ENCODE data around the gene HOMER2. TPM values are rescaled to one million over a fixed set of nuclear protein-coding genes. Genes with fewer than 3 reads are reported as not detected.

Gene HOMER2
- total RNA-seq, 1 donor from 2014 or later: 12.2 TPM

DNA sequence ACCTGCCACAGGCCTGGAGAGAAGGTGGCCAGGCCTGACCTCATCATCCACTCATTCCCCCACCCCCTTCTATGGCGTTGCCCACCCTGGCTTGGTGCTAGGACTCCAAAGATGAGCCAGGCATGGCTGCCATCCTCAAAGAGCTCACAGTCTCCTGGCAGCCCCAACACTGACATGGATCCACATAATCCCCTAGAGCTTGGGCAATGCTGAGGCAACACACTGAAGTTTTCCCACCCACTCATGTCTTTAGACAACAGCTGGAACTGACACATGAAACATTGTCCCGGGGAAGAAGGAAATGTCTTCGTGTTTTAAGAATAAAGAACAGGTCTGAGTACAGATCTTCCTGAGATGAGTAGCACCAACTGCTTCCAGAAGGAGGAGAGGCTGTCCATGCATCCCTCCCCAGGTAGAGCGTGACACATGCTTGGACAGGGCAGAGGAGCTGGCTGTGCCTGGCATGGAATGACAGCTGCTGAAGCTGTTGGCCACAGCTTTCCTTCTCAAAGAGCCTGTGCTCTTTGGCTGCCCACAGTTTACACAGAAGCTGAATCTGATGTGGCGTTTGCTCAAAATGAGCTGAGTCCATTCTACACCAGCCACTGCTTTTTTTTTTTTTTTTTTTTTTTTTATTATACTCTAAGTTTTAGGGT, 70.1 kb downstream of the HOMER2 start:
- Mint-ChIP-seq H3K4me1 (ENCODE audit: low read depth, unreplicated experiment) (no peaks in the 10 kb centered on the region), H3K36me3 (ENCODE audit: low read depth, unreplicated experiment) (no peaks in the 10 kb centered on the region), H3K9me3 (ENCODE audit: unreplicated experiment) (no peaks in the 10 kb centered on the region), H3K27me3 (ENCODE audit: low read depth, unreplicated experiment) (peaks cover 2% of the 10 kb centered on the region), H3K27ac (ENCODE audit: unreplicated experiment) (no peak overlapping the region), H3K4me3 (ENCODE audit: unreplicated experiment) (no peak overlapping the region)
- no peak overlapping the region for H3K4me2 ChIP-seq (ENCODE audit: low read length)
- no peak overlapping the region for H2AFZ ChIP-seq (ENCODE audit: low read depth, low read length)
- no peak for FAIRE-seq
- H3K4me1 ChIP-seq (ENCODE audit: insufficient read depth, low read length): no peaks in the 10 kb centered on the region
- no peak overlapping the region for H3K9ac ChIP-seq (ENCODE audit: low read length)
- no peaks in the 10 kb centered on the region for H3K79me2 ChIP-seq (ENCODE audit: insufficient read depth, low read length)
- no peaks in the 10 kb centered on the region for H4K20me1 ChIP-seq (ENCODE audit: insufficient read depth, low read length)
- no peak overlapping the region for H3K4me3 ChIP-seq (ENCODE audit: insufficient read depth, low read depth, low read length)
- no peaks in the 10 kb centered on the region for H3K36me3 ChIP-seq (ENCODE audit: insufficient read depth, low read length)
- DNase-seq (ENCODE audit: low read depth): no peak
- H3K9me3 ChIP-seq (ENCODE audit: insufficient read depth, low read depth, low read length): no peaks in the 10 kb centered on the region
- TF ChIP-seq, protein P1, sequence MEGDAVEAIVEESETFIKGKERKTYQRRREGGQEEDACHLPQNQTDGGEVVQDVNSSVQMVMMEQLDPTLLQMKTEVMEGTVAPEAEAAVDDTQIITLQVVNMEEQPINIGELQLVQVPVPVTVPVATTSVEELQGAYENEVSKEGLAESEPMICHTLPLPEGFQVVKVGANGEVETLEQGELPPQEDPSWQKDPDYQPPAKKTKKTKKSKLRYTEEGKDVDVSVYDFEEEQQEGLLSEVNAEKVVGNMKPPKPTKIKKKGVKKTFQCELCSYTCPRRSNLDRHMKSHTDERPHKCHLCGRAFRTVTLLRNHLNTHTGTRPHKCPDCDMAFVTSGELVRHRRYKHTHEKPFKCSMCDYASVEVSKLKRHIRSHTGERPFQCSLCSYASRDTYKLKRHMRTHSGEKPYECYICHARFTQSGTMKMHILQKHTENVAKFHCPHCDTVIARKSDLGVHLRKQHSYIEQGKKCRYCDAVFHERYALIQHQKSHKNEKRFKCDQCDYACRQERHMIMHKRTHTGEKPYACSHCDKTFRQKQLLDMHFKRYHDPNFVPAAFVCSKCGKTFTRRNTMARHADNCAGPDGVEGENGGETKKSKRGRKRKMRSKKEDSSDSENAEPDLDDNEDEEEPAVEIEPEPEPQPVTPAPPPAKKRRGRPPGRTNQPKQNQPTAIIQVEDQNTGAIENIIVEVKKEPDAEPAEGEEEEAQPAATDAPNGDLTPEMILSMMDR (IDR thresholded peaks at IDR 0.05; ENCODE audit: insufficient read depth, low read depth, low read length): no peak
- no peak for TF ChIP-seq EZH2 (IDR thresholded peaks at IDR 0.05; ENCODE audit: insufficient read depth, low read length)
- no peak overlapping the region for H3K27ac ChIP-seq (ENCODE audit: low read depth, low read length)
- H3K27me3 ChIP-seq (ENCODE audit: insufficient read depth, low read length): no peaks in the 10 kb centered on the region

DNA sequence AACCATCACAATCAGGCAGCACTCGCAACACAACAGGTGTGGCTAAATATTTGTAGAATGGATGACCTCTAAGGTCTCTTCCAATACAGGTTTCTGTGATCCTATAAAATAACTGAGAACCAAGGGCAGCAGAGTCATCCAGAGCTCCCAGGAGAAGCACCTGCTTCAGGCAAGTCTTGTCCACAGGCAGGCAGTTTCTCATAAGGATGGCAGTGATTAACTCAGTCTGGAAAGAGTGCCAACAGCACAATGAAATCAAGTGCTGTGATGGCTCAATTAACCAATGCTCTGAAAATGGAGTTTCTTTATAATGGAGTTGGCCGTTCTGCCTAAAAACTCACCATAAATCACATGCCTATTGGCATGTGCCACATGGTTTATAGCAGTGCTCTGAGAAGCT, 70.8 kb downstream of the HOMER2 start:
- no peak for DNase-seq (ENCODE audit: low read depth)
- Mint-ChIP-seq H3K4me3 (ENCODE audit: unreplicated experiment) (no peak overlapping the region), H3K36me3 (ENCODE audit: low read depth, unreplicated experiment) (no peaks in the 10 kb centered on the region), H3K27ac (ENCODE audit: unreplicated experiment) (no peak overlapping the region), H3K4me1 (ENCODE audit: low read depth, unreplicated experiment) (no peaks in the 10 kb centered on the region), H3K27me3 (ENCODE audit: low read depth, unreplicated experiment) (peaks cover 2% of the 10 kb centered on the region), H3K9me3 (ENCODE audit: unreplicated experiment) (no peaks in the 10 kb centered on the region)
- Histone ChIP-seq H3K9me3 (ENCODE audit: insufficient read depth, low read depth, low read length) (no peaks in the 10 kb centered on the region), H3K36me3 (ENCODE audit: insufficient read depth, low read length) (no peaks in the 10 kb centered on the region), H3K79me2 (ENCODE audit: insufficient read depth, low read length) (no peaks in the 10 kb centered on the region), H3K27me3 (ENCODE audit: insufficient read depth, low read length) (no peaks in the 10 kb centered on the region), H3K4me2 (ENCODE audit: low read length) (no peak overlapping the region), H3K4me3 (ENCODE audit: insufficient read depth, low read depth, low read length) (no peak overlapping the region), H2AFZ (ENCODE audit: low read depth, low read length) (no peak overlapping the region), H3K27ac (ENCODE audit: low read depth, low read length) (no peak overlapping the region), H3K9ac (ENCODE audit: low read length) (no peak overlapping the region), H4K20me1 (ENCODE audit: insufficient read depth, low read length) (no peaks in the 10 kb centered on the region), H3K4me1 (ENCODE audit: insufficient read depth, low read length) (no peaks in the 10 kb centered on the region)
- TF ChIP-seq, protein P1 (IDR thresholded peaks at IDR 0.05; ENCODE audit: insufficient read depth, low read depth, low read length): no peak
- TF ChIP-seq EZH2 (IDR thresholded peaks at IDR 0.05; ENCODE audit: insufficient read depth, low read length): no peak
- FAIRE-seq: no peak

DNA sequence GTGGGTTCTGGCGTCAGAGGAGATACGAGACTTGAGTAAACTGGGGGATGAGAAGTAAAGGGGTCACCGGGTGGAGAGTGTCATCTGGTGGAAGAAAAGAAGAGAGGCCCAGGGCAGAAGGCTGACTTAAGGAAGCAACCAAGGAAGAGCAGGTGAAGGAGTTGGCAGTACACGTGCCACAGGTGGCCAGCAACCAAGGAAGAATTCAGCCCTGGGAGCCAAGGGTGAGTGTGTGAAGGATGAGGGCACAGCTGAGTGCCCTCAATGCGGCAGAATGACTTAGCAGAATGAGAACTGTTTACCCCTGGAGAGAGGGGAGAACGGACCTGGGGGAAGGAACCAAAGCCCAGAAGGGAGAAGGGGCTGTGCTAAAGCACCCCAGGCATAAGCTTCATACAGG, 71.8 kb downstream of the HOMER2 start:
- DNase-seq (ENCODE audit: low read depth): no peak
- H3K9ac ChIP-seq (ENCODE audit: low read length): no peak overlapping the region
- H3K9me3 Mint-ChIP-seq (ENCODE audit: unreplicated experiment): no peaks in the 10 kb centered on the region

More for the DNA sequence above, 71.8 kb downstream of the HOMER2 start:
- Histone ChIP-seq H4K20me1 (ENCODE audit: insufficient read depth, low read length) (no peaks in the 10 kb centered on the region), H3K27me3 (ENCODE audit: insufficient read depth, low read length) (no peaks in the 10 kb centered on the region), H3K79me2 (ENCODE audit: insufficient read depth, low read length) (no peaks in the 10 kb centered on the region), H3K9me3 (ENCODE audit: insufficient read depth, low read depth, low read length) (no peaks in the 10 kb centered on the region), H3K27ac (ENCODE audit: low read depth, low read length) (no peak overlapping the region), H2AFZ (ENCODE audit: low read depth, low read length) (no peak overlapping the region), H3K36me3 (ENCODE audit: insufficient read depth, low read length) (no peaks in the 10 kb centered on the region), H3K4me3 (ENCODE audit: insufficient read depth, low read depth, low read length) (no peak overlapping the region), H3K4me1 (ENCODE audit: insufficient read depth, low read length) (peaks cover 3% of the 10 kb centered on the region), H3K4me2 (ENCODE audit: low read length) (no peak overlapping the region)
- Mint-ChIP-seq H3K4me3 (ENCODE audit: unreplicated experiment) (no peak overlapping the region), H3K4me1 (ENCODE audit: low read depth, unreplicated experiment) (peaks cover 2% of the 10 kb centered on the region), H3K27me3 (ENCODE audit: low read depth, unreplicated experiment) (peaks cover 2% of the 10 kb centered on the region), H3K36me3 (ENCODE audit: low read depth, unreplicated experiment) (no peaks in the 10 kb centered on the region), H3K27ac (ENCODE audit: unreplicated experiment) (no peak overlapping the region)
- no peak for TF ChIP-seq EZH2 (IDR thresholded peaks at IDR 0.05; ENCODE audit: insufficient read depth, low read length)
- TF ChIP-seq, protein P1 (IDR thresholded peaks at IDR 0.05; ENCODE audit: insufficient read depth, low read depth, low read length): no peak
- FAIRE-seq: no peak
